Measurements from ENCODE around the gene AFF3. TPM values are rescaled to one million over a fixed set of nuclear protein-coding genes. Genes with fewer than 3 reads are reported as not detected.

Gene AFF3
- total RNA-seq (2012; rRNA removed): 13.9 and 14.3 TPM in 2 replicates
- polyA plus RNA-seq (2012; rRNA removed): 11.8 and 12.9 TPM in 2 replicates
- 6.9 and 9.7 TPM in 2 replicates for polyA plus RNA-seq (2012; cell fraction: cytosol; rRNA removed)
- polyA plus RNA-seq (2012; cell fraction: nucleus; rRNA removed; ENCODE audit: low replicate concordance): 19.3 and 34.3 TPM in 2 replicates
- Bru-seq, nascent RNA: percentile 97 among the genes with signal in this experiment
- BruChase-seq, experiment 1, labeled RNA remaining after a 6-hour chase: percentile 96 among the genes with signal in this experiment
- percentile 98 among the genes with signal in this experiment for BruChase-seq, experiment 2, labeled RNA remaining after a 2-hour chase
- long read RNA-seq, partial matches to known transcripts: 22 of 67 reads
- long read RNA-seq, other reads (novel, unspliced or antisense): 45 of 67 reads

GRCh38 chr2:100142393-100142792 is at the start of gene AFF3:
AFF3 (minus strand) TSS chr2:100142590; CDS start chr2:100104454, 38,136 bp downstream.
- H2BK5ac ChIP-seq (ENCODE audit: low read depth, low read length, poor library complexity, severe bottlenecking): no peak within 1 kb of the TSS
- H3K4me2 ChIP-seq (ENCODE audit: low read depth, low read length): no peak within 1 kb of the TSS
- dilution Hi-C loops (cut with HindIII; ENCODE audit: low sequenced_read_pairs, unreplicated experiment) (no loop called here), intact Hi-C loops (cut with micrococcal nuclease) (no loop called here), in situ Hi-C loops (cut with MboI; ENCODE audit: low sequenced_read_pairs) (no loop called here)
- no peak within 1 kb of the TSS for H3K4me3 ChIP-seq (ENCODE audit: insufficient read depth, low read depth, low read length)
- peaks cover 16% of the 10 kb centered on the region for H3K27me3 ChIP-seq (ENCODE audit: control insufficient read depth, insufficient read depth, low read length)
- no peak within 1 kb of the TSS for H3K56ac ChIP-seq (ENCODE audit: extremely low read depth, insufficient read depth, low read length)
- no peak within 1 kb of the TSS for H3K14ac ChIP-seq (replicated peaks; ENCODE audit: low read depth, low read length)
- ChIA-PET POLR2A (ENCODE audit: unreplicated experiment) (no interaction called here), CTCF (no interaction called here)
- ATAC-seq (ENCODE audit: low read depth): no peak
- TF ChIP-seq USF2 (IDR thresholded peaks at IDR 0.05; ENCODE audit: low read depth, low read length): no peak
- no peak for TF ChIP-seq RAD21 (IDR thresholded peaks at IDR 0.05; ENCODE audit: low read length)
- TF ChIP-seq SMC3 (IDR thresholded peaks at IDR 0.05; ENCODE audit: low read depth, low read length): no peak
- no peak for TF ChIP-seq CTCF (conservative IDR thresholded peaks at IDR 0.05; ENCODE audit: low read depth, low read length)
- no peak for TF ChIP-seq RCOR1 (IDR thresholded peaks at IDR 0.05; ENCODE audit: insufficient replicate concordance, low read length)
- TF ChIP-seq CEBPB (IDR thresholded peaks at IDR 0.05; ENCODE audit: low read depth, low read length): no peak
- no peak for TF ChIP-seq ELK1 (IDR thresholded peaks at IDR 0.05; ENCODE audit: borderline replicate concordance, low read depth, low read length)
- no peak for TF ChIP-seq POLR2A (IDR thresholded peaks at IDR 0.05; ENCODE audit: low read depth, low read length)
- TF ChIP-seq NFE2L2 (IDR thresholded peaks at IDR 0.05; ENCODE audit: low read depth, low read length): no peak
- TF ChIP-seq MAZ (IDR thresholded peaks at IDR 0.05; ENCODE audit: borderline replicate concordance, low read depth, low read length): no peak
- TF ChIP-seq BHLHE40 (IDR thresholded peaks at IDR 0.05; ENCODE audit: low read depth, low read length): no peak
- TF ChIP-seq MXI1 (IDR thresholded peaks at IDR 0.05; ENCODE audit: borderline replicate concordance, low read depth, low read length): no peak
- TF ChIP-seq CHD1 (IDR thresholded peaks at IDR 0.05; ENCODE audit: low read depth, low read length): no peak
- TF ChIP-seq FOS (IDR thresholded peaks at IDR 0.05; ENCODE audit: low read depth, low read length): no peak
- no peak for TF ChIP-seq RFX5 (IDR thresholded peaks at IDR 0.05; ENCODE audit: low read depth, low read length)
- H2BK20ac ChIP-seq (ENCODE audit: low read depth, low read length): no peak within 1 kb of the TSS
- WGBS, 2 experiments (ENCODE audit: extremely low coverage in 2 of 2, insufficient read length in 1 of 2): no CpG with 5 or more reads among the region's 11 CpGs
- no peak within 1 kb of the TSS for H3K9ac ChIP-seq (ENCODE audit: low read depth, low read length)
- H4K8ac ChIP-seq (ENCODE audit: low read depth in 2 of 2, low read length in 2 of 2): no peak within 1 kb of the TSS
- H2AFZ ChIP-seq (replicated peaks; ENCODE audit: low read length, poor library complexity): peak within 1 kb of the TSS; percentile 46
- no peaks in the 10 kb centered on the region for H3K79me1 ChIP-seq (ENCODE audit: low read depth in 1 of 2, low read length in 2 of 2)
- no peak within 1 kb of the TSS for H3K18ac ChIP-seq (ENCODE audit: low read depth, low read length)
- no peaks in the 10 kb centered on the region for H3K4me1 ChIP-seq (ENCODE audit: control insufficient read depth, insufficient read depth, low read length)
- no peaks in the 10 kb centered on the region for H3K36me3 ChIP-seq (ENCODE audit: control insufficient read depth, insufficient read depth, low read length)
- H2AK5ac ChIP-seq (ENCODE audit: low read depth, low read length): no peak within 1 kb of the TSS
- no peak for DNase-seq
- no peaks in the 10 kb centered on the region for H3K9me1 ChIP-seq (ENCODE audit: insufficient read depth, low read length)
- no TSS peak for BruUV-seq (replicated peaks)
- H3K4ac ChIP-seq (ENCODE audit: low read depth, low read length): no peak within 1 kb of the TSS
- H2BK15ac ChIP-seq (ENCODE audit: low read depth, low read length): no peak within 1 kb of the TSS; the same call in 2 of the 3 replicates
- peaks cover 1% of the 10 kb centered on the region; the same call in 1 of the 2 replicates for H3K9me3 ChIP-seq (ENCODE audit: control insufficient read depth, insufficient read depth, low read length)
- H3K27ac ChIP-seq (ENCODE audit: insufficient read depth, low read length): no peak within 1 kb of the TSS
- no peak within 1 kb of the TSS for H2AK9ac ChIP-seq (replicated peaks; ENCODE audit: low read depth, low read length, poor library complexity)
- H4K5ac ChIP-seq (ENCODE audit: low read depth, low read length): no peak within 1 kb of the TSS
- H2BK120ac ChIP-seq (ENCODE audit: low read depth, low read length): no peak within 1 kb of the TSS
- H3K23ac ChIP-seq (ENCODE audit: low read depth, low read length): no peak within 1 kb of the TSS
- no peak within 1 kb of the TSS for H4K91ac ChIP-seq (ENCODE audit: insufficient read depth, low read depth, low read length)
- H4K20me1 ChIP-seq (ENCODE audit: insufficient read depth, low read length): no peaks in the 10 kb centered on the region

Measured in IMR-90 (cell line).